ENCODE data around the gene ADGRB3.

DNA sequence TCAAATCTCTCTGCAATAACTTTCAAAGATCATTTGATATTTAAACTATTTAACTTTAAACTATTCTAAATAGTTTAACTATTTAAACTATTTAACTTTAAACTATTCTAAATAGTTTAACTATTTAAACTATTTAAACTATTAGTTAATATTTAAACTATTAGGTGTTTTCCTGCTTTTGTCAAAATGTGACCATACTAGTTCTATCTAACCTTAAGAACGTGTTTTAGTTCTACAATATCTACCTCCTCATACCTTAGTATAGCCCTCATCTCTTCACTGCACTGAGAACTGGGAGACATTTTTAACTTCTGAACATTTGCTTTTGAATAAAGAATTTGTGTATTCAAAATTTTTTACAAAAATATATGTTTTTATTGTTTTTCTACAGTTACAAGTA is 429.1 kb downstream of the ADGRB3 start:
- TF ChIP-seq, protein P1, sequence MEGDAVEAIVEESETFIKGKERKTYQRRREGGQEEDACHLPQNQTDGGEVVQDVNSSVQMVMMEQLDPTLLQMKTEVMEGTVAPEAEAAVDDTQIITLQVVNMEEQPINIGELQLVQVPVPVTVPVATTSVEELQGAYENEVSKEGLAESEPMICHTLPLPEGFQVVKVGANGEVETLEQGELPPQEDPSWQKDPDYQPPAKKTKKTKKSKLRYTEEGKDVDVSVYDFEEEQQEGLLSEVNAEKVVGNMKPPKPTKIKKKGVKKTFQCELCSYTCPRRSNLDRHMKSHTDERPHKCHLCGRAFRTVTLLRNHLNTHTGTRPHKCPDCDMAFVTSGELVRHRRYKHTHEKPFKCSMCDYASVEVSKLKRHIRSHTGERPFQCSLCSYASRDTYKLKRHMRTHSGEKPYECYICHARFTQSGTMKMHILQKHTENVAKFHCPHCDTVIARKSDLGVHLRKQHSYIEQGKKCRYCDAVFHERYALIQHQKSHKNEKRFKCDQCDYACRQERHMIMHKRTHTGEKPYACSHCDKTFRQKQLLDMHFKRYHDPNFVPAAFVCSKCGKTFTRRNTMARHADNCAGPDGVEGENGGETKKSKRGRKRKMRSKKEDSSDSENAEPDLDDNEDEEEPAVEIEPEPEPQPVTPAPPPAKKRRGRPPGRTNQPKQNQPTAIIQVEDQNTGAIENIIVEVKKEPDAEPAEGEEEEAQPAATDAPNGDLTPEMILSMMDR (IDR thresholded peaks at IDR 0.05; ENCODE audit: low read length): no peak
- no peak for TF ChIP-seq EZH2 (IDR thresholded peaks at IDR 0.05; ENCODE audit: borderline replicate concordance, low read length)
